A673 (cell line): Measurements from ENCODE around the gene MYL9.
"Not testable (repeated sequence)": the region's sequence is repeated elsewhere in the genome, so short reads cannot be mapped to it uniquely, and the experiment has no call there.

Experiments
- CTCF ChIP-seq: fragments of 300-800, 200-600 bp; sonication (generic); conservative IDR thresholded peaks from 2 replicates; pipeline ENCODE4 v1.5.1; 2017; ENCODE audit warnings: low read depth, mild to moderate bottlenecking, antibody characterized with exemption, low read length, moderate library complexity, mixed read lengths
- EZH2 ChIP-seq: fragments of 200-600 bp; sonication (generic); IDR thresholded peaks from 2 replicates; pipeline ENCODE4 v1.6.1; 2017; ENCODE audit warnings: borderline replicate concordance, low read depth, mild to moderate bottlenecking, mixed read lengths, antibody characterized with exemption, low read length; ENCODE audit not compliant: poor library complexity, severe bottlenecking

- TF ChIP-seq CTCF, EZH2: not testable (repeated sequence)
Observed at GRCh38 chr20:36564078-36564725, 22.9 kb downstream of the MYL9 start.
